Upper lobe of left lung (tissue), 6 donors: ENCODE data around the gene TMEM132E. TPM values are rescaled to one million over a fixed set of nuclear protein-coding genes. Genes with fewer than 3 reads are reported as not detected.

Source experiments
- ATAC-seq, 2 donors: fragments of 200-7000 bp; cut with Tn5 transposase; one replicate each; pipeline ENCODE4 v1.9.1; 2022; ENCODE audit warnings: mild to moderate bottlenecking in 2 of 2, moderate library complexity in 2 of 2; ENCODE audit not compliant: low FRiP score in 2 of 2
- DNase-seq, 2 donors: peaks; one replicate each; pipeline ENCODE4 v3.0.0-alpha.2; 2019 to 2020
- H3K27ac ChIP-seq, 4 donors: fragments of 200-600 bp; sonication (generic); one replicate each; pipeline ENCODE4 v1.5.1; 2016 to 2019
- H3K27me3 ChIP-seq, 4 donors: fragments of 200-600 bp; sonication (generic); one replicate each; pipeline ENCODE4 v1.5.1; 2017 to 2019
- H3K36me3 ChIP-seq, 4 donors: fragments of 200-600 bp; sonication (generic); one replicate each; pipeline ENCODE4 v1.5.1; 2016 to 2019
- H3K4me1 ChIP-seq, 4 donors: fragments of 200-600 bp; sonication (generic); one replicate each; pipeline ENCODE4 v1.5.1; 2018 to 2019
- H3K4me3 ChIP-seq, 4 donors: fragments of 200-600 bp; sonication (generic); one replicate each; pipeline ENCODE4 v1.5.1; 2017 to 2019; ENCODE audit warnings: mild to moderate bottlenecking in 2 of 4, moderate library complexity in 1 of 4
- H3K9me3 ChIP-seq, 4 donors: fragments of 200-600 bp; sonication (generic); one replicate each; pipeline ENCODE4 v1.5.1; 2018 to 2019
- EP300 ChIP-seq, 4 donors: sonication (generic); formaldehyde crosslinking; IDR thresholded peaks; one replicate each; pipeline ENCODE4 v1.5.1; 2017; ENCODE audit warnings: antibody characterized with exemption in 4 of 4, control low read depth in 2 of 4
- POLR2A ChIP-seq, 4 donors: fragments of 450-650 bp; IDR thresholded peaks; one replicate each; pipeline ENCODE4 v1.5.1; 2016 to 2017; ENCODE audit warnings: antibody characterized with exemption in 4 of 4, mild to moderate bottlenecking in 2 of 4
- POLR2AphosphoS5 ChIP-seq, 2 donors: sonication (generic); formaldehyde crosslinking; IDR thresholded peaks; one replicate each; pipeline ENCODE4 v1.5.1; 2017; ENCODE audit warnings: antibody characterized with exemption in 2 of 2
- WGBS, 2 donors: methylation state at CpG; one replicate each; pipeline ENCODE4 v1.1.5; 2017 to 2018; 5-methylcytosine and 5-hydroxymethylcytosine counted together
- total RNA-seq, 6 donors: library from RNA; depleted of rRNA in 4 of 6; stranded (reverse); fragments of >200 nt in 4 of 6; gene quantifications; one replicate each; pipeline versions ENCODE4 v1.1.0 to v1.2.1, GENCODE V29; 2016 to 2021
- TF ChIP-seq, protein P1 (sequence below), 6 experiments: fragments of 450-650 bp in 4 of 6; fragments of 200-600 bp in 2 of 6; sonication (generic) in 2 of 6; IDR thresholded peaks; one replicate each; pipeline ENCODE4 v1.5.1; 2016 to 2019; ENCODE audit warnings: antibody characterized with exemption in 6 of 6
- donor health status: DM: no; HTN: no; CAD: no; lungs with moderate emphysema.
- donor health status: DM: no; HTN: yes; CAD: no; lungs with severe emphysema.

The TMEM132E gene
- total RNA-seq, 6 donors from 2014 or later: 0.06 to 0.17 TPM; not detected in 4

DNA sequence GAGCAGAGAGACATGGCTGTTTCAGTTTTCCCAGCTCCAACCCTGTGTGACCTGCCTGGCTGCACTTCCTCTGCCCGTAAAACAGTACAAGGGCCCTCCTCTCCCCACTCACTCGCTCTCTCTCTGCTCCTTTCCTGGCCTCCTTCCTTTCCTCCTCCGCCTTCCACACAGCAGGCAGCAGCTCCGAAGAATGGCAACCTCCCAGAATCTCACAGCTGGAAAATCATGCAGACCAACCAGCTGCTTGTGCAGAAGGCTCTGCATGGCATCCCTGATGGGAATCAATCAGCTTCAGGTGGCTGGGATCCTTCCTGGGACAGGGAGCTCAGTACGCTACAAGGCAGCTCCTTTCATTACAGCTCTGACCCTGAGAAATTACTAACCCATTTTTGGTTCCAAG is 27.4 kb downstream of the TMEM132E start:
- no peak overlapping the region for H3K27ac ChIP-seq
- WGBS, 2 donors: 38 to 42% methylated on average over 5 of the region's 5 CpGs
- TF ChIP-seq, protein P1, sequence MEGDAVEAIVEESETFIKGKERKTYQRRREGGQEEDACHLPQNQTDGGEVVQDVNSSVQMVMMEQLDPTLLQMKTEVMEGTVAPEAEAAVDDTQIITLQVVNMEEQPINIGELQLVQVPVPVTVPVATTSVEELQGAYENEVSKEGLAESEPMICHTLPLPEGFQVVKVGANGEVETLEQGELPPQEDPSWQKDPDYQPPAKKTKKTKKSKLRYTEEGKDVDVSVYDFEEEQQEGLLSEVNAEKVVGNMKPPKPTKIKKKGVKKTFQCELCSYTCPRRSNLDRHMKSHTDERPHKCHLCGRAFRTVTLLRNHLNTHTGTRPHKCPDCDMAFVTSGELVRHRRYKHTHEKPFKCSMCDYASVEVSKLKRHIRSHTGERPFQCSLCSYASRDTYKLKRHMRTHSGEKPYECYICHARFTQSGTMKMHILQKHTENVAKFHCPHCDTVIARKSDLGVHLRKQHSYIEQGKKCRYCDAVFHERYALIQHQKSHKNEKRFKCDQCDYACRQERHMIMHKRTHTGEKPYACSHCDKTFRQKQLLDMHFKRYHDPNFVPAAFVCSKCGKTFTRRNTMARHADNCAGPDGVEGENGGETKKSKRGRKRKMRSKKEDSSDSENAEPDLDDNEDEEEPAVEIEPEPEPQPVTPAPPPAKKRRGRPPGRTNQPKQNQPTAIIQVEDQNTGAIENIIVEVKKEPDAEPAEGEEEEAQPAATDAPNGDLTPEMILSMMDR (IDR thresholded peaks at IDR 0.05): no peak
- TF ChIP-seq POLR2AphosphoS5 (IDR thresholded peaks at IDR 0.05): no peak
- no peak for TF ChIP-seq EP300 (IDR thresholded peaks at IDR 0.05)
- TF ChIP-seq POLR2A (IDR thresholded peaks at IDR 0.05): no peak
- no peaks in the 10 kb centered on the region for H3K27me3 ChIP-seq
- no peaks in the 10 kb centered on the region for H3K9me3 ChIP-seq
- no peak overlapping the region for H3K4me3 ChIP-seq
- no peak for DNase-seq
- no peaks in the 10 kb centered on the region for H3K4me1 ChIP-seq
- no peak for ATAC-seq
- H3K36me3 ChIP-seq: no peaks in the 10 kb centered on the region

DNA sequence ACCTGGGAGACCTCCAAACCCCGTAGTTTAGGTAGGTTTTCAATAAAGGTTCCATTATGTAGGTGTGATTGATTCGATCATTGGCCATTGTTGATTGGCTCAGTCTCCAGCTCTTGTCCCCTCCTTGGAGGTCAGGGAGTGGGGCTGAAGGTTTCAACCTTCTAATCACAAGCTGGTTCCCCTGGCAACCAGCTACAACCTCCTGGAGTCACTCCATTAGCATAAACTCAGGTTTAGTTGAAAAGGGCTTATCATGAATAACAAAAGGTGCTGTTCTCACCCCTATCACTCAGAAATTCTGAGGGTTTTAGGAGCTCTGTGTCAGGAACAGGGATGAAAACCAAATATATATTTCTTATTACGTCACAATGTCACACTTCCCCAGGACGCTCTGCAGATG is 28.5 kb downstream of the TMEM132E start:
- Histone ChIP-seq H3K36me3 (no peaks in the 10 kb centered on the region), H3K27me3 (no peaks in the 10 kb centered on the region), H3K4me3 (no peak overlapping the region), H3K9me3 (no peaks in the 10 kb centered on the region), H3K4me1 (no peaks in the 10 kb centered on the region), H3K27ac (no peak overlapping the region)
- no peak for DNase-seq
- no peak for ATAC-seq
- WGBS, 2 donors: 52 to 53% methylated on average over 4 of the region's 4 CpGs
- TF ChIP-seq, protein P1 (IDR thresholded peaks at IDR 0.05): no peak
- TF ChIP-seq POLR2A (IDR thresholded peaks at IDR 0.05) (no peak), EP300 (IDR thresholded peaks at IDR 0.05) (no peak), POLR2AphosphoS5 (IDR thresholded peaks at IDR 0.05) (no peak)

DNA sequence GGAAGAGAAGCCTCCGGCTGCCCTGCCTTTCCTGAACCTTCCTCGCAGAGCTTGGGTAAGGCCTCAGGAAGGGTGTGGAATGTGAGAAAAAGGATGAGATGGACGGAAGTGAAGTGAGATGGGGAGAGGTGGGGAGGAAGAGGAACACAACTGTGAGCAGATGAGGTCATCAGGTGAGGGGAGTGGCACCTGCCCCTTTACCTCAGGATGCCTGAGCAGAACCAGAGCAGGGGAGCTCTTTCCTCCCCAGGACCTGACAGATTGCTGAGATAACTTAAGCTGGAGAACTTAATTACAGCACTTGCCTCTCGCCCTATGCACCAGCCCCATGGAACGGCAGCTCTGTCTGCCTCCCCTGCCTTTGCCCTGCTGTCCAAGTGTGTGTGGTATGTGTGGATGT is 29.8 kb downstream of the TMEM132E start:
- no peak for DNase-seq
- no peak overlapping the region for H3K4me3 ChIP-seq
- H3K4me1 ChIP-seq: no peaks in the 10 kb centered on the region
- ATAC-seq: no peak
- no peak overlapping the region for H3K27ac ChIP-seq
- no peaks in the 10 kb centered on the region for H3K36me3 ChIP-seq
- TF ChIP-seq, protein P1 (IDR thresholded peaks at IDR 0.05): no peak
- TF ChIP-seq EP300 (IDR thresholded peaks at IDR 0.05) (no peak), POLR2AphosphoS5 (IDR thresholded peaks at IDR 0.05) (no peak), POLR2A (IDR thresholded peaks at IDR 0.05) (no peak)
- WGBS, 2 donors: 25 to 32% methylated on average over 5 of the region's 5 CpGs
- H3K9me3 ChIP-seq: no peaks in the 10 kb centered on the region
- no peaks in the 10 kb centered on the region for H3K27me3 ChIP-seq

DNA sequence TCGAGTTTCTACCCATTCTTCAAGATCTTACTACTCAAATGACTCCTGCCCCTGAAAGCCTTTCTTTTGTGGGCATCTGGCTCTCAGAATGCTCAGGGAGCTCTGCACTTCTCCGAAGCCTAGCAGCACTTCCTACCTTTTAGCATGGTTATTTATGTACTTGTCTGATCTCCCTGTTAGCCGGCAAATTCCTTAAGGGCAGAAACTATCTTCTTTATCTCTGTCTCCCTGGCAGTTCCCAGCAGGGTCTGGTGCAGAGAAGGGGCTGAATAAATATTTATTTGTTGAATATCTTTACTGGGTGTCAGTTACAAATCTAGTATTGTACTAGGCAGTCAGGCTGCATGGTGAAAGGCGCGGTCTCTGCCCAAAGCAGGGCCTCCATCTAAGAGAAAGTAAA is 30.7 kb downstream of the TMEM132E start:
- no peak overlapping the region for H3K27ac ChIP-seq
- no peak overlapping the region for H3K4me3 ChIP-seq
- TF ChIP-seq, protein P1 (IDR thresholded peaks at IDR 0.05): no peak
- TF ChIP-seq EP300 (IDR thresholded peaks at IDR 0.05) (no peak), POLR2A (IDR thresholded peaks at IDR 0.05) (no peak), POLR2AphosphoS5 (IDR thresholded peaks at IDR 0.05) (no peak)
- DNase-seq (no peak), ATAC-seq (no peak)
- no peaks in the 10 kb centered on the region for H3K27me3 ChIP-seq
- no peaks in the 10 kb centered on the region for H3K9me3 ChIP-seq
- no peaks in the 10 kb centered on the region for H3K36me3 ChIP-seq
- 37 to 39% methylated on average over 5 of the region's 5 CpGs for WGBS, 2 donors
- H3K4me1 ChIP-seq: no peaks in the 10 kb centered on the region

DNA sequence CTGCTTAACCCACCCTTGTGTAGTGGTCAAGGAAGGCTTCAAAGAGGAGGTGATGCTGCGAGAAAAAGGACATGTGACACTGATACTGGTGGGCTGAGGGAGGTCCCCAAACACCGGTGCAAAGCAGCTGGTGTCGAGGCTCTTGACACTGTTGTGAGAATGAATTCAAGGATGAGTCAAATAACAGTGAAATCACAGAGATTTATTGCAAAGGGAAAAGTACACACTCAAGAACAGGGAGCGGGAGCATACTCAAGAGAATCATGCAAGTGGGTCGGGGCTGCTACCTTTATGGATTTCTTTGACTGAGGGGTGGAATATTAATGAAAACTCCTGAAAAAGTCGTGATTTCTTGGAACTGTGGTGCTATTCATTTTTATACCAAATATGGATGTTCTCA is 31.1 kb downstream of the TMEM132E start:
- no peaks in the 10 kb centered on the region for H3K27me3 ChIP-seq
- no peaks in the 10 kb centered on the region for H3K9me3 ChIP-seq
- H3K4me1 ChIP-seq: no peaks in the 10 kb centered on the region
- ATAC-seq: no peak
- no peak overlapping the region for H3K4me3 ChIP-seq
- DNase-seq: no peak
- no peaks in the 10 kb centered on the region for H3K36me3 ChIP-seq
- no peak overlapping the region for H3K27ac ChIP-seq
- WGBS, 2 donors: 66 to 68% methylated on average over 6 of the region's 6 CpGs
- TF ChIP-seq, protein P1 (IDR thresholded peaks at IDR 0.05): no peak
- TF ChIP-seq POLR2AphosphoS5 (IDR thresholded peaks at IDR 0.05) (no peak), POLR2A (IDR thresholded peaks at IDR 0.05) (no peak), EP300 (IDR thresholded peaks at IDR 0.05) (no peak)
